Fibroblast of skin of left quadriceps (primary cell): ENCODE measurements around the gene SYMPK.

Experiments used
- DNase-seq, 2 experiments: peaks; one replicate each; pipeline ENCODE4 v3.0.0-alpha.2; 2013; ENCODE audit warnings: low read depth in 2 of 2

SYMPK gene

DNA sequence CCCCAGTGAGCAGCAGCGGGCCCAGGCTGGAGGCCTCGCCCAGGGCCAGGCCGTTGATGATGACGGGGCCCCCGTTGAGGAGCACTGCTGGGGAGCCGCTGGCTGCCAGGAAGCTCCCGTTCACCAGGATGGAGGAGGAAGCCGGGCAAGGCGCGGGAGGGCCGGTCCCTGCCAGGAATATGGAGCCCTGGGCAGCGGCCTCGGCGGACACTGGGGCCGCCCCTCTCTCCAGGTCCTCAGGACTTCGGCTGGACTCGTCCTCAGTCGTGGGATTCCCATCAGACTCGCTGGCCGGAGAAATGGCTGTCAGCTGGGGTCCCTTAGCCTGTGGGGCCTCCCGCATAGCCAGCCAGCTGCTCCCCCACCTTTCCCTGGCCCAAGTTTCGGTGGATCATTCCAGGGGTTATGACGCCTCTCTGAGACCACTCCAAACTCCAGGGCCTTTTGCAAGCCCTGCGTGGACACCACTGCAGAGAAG is 96.0 kb downstream of the SYMPK start:
- no peak for DNase-seq

DNA sequence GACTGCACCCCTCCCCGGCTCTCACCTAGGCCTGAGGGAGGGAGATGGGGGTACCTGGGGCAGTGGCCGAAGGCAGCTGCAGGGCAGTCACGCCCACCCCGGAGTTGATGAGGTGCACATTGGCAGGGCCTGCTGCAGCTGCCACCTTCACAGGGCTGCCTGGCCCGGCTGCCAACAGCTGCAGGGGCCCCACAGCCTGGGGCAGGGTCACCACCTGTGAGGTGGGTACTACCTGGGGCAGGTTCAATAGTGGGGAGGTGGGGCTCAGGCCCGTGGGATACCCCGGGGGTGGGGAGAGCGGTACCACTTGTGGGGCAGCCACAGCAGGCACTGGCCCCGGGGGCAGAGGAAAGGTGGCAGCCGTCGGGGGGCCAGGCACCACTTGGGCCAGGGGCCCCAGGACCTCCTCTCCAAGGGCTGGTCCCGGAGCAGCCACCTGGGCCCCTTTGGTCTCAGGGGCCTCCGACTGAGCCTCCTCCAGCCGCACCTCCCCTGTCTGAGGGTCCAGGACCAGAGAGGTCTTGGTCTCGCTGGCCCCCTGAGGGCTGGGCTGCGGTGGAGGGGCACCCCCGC is 96.6 kb downstream of the SYMPK start:
- no peak for DNase-seq

DNA sequence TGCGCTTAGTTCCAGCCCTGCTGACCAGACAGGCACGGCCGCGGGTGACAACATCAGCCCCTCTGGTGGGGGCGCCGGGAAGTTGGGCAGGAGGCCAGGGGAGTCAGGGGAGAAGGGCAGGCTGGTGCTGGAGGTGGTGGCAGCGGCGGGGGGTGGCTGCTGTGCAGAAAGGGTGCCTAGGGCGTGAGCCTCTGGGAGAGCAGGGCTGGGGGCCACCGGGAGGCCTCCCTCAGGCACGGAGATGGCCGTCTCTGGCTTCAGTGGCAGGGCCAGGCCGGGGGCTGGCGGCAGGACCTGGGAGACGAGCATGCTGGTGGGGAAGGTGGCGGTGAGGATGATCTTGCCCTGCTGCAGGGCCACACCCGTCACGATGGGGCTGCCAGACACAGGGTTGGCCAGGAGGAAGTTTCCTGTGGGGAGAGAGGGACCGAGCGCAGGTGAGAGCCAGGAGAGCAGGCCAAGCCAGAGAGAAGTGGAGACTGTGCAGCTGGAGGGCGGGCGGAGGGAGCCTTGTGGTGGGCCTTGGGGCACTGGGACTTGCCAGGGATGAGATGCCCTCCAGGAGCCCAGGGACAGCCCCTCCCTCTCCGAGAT is 97.1 kb downstream of the SYMPK start:
- no peak for DNase-seq
